GM18498 (cell line): ENCODE data around the gene SLC4A5.
A peak's percentile ranks its signal among the peaks of the same experiment; 100 is the strongest.

ENCODE experiments used
- ATAC-seq: cut with Tn5 transposase; IDR thresholded peaks from one replicate; pipeline ENCODE4 v1.9.1; 2021; ENCODE audit warnings: mild to moderate bottlenecking, moderate library complexity; ENCODE audit not compliant: unreplicated experiment

SLC4A5 gene

GRCh38 chr2:74314107-74314506 is 29.1 kb downstream of the SLC4A5 start:
- no peak for ATAC-seq

DNA sequence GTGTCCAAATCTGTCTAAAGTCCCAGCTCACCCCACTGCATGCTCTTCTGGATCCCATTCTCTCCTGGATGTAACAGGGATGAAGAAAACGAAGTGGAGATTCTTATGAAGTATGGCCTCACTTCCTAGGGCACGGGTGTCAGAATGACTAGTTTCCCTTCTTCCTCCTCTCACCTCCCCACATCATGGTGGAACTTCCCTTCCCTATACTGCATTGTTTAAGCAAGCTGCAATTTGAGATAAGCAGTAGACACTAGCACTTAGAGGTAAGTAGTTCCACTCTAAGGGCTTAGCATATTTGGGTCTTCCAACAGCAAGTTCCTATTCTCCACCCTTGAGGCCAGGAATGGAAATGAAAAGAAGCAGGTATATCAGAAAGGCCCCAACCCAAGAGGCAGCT is 29.7 kb downstream of the SLC4A5 start:
- no peak for ATAC-seq

GRCh38 chr2:74312913-74313312 is 30.3 kb downstream of the SLC4A5 start:
- no peak for ATAC-seq

- no peak for ATAC-seq
Observed at GRCh38 chr2:74307720-74308119, 35.5 kb downstream of the SLC4A5 start.

DNA sequence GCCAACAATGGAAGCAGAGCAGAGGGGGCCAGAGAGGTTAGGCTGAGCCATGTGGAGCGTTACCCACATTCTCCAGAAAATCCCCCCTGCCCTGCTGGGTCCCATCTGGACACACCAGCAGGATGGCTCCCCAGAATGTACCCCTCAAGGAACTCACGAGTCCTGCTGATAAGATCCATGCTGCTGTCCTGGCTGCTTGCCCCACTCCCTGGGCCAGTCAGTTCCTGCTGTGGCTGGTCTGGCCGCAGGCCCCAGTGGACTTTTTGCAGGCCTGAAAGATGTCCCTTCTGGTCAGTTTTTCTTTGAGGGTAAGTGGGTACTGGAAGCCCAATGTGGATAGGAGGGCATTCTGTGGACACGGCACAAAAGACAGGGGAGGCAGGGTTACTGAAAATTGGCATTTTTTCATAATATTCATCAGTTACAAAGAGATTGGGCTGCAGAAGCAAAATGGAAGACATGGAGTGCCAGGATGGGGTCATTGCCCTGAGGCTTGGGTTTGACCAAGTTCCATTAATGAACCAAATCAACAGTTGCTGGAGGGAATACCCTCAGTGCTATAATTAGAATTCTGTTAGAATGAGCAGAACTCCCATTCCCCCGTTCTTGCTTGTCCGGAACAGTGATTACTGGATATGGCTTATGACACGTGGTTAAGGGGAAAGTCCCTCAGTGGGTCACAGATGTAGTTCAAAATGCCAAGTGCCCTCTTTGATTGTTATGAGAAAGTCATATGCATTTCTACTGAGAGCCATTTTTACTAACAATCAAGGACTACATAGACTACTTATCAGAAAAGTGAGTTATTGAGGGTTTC is 38.7 kb downstream of the SLC4A5 start:
- ATAC-seq: no peak

DNA sequence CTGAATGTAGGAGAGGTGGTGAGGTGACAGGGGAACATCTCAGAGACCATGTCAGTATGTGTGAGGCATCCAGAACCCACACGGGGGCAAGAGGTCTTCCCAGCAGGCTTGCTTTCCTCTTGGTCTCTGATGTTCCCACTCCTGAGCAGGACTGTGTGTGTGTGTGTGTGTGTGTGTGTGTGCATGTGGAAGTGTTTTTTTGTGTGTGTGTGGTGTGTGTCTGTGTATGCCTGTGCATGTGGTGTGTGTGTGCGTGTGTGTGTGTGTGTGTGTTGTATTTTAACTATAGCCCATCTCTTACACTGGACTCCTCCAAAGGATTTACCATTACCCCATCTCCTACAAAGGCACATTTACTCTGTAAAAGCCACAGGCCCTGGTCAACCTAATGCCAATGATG is 40.4 kb downstream of the SLC4A5 start:
- ATAC-seq: no peak

DNA sequence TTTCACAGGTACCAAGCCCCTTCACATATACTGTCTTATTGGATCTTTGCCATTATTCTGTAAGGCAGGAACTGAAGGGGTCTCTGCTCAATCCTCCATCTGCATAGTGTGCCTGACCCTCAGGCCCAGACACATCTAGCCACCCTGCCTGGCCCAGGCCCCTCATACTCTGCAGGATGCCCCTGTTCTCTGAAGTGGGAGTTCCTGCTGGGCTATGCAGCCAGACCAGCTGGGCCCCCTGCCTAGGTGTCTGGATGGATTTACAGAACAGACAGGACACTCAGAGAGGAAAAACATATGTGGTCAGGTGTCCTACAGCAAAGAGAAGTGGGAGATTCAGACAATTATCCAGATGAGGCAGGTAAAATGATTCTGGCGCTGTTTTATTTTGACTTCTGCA is 42.0 kb downstream of the SLC4A5 start:
- no peak for ATAC-seq

DNA sequence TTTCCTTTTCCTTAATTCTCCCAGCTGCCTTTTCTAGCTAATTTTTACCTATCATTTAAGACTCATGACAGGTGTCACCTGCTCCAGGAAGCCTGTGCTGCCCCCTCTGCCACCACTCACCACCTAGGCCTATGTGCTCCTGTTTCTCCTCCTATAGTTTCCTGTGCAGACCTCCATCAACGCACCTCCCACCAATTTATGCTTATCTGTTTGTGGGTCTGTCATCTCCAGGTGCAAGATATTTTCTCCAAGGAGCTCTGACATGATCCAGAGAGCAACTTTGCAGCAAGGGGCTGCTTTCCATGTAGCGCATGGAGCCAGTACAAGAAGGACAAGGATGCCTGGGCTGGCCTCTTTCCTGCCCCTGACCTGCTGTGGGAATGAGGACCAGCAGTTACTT is 42.7 kb downstream of the SLC4A5 start:
- no peak for ATAC-seq

- ATAC-seq: no peak
Observed at GRCh38 chr2:74297950-74298349, 45.3 kb downstream of the SLC4A5 start.

DNA sequence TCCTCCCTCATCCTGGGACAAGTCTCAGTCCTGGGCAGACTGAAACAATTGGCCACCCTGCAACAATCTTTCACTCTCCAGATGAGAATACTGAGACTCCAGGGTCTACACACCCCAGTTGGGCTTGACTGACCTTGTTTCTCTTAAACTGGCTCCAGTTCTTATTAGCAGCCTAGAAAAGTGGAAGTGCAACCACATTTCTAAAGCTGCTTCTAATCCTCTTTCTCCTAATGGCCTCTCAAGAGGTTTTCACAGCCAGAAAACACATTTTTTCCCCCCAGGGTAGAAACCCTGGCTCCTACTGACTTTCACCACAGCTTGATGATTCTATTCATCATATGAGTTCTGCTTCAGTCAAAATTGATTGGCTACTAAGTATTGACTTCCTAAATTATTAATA is 45.8 kb downstream of the SLC4A5 start:
- peak; percentile 64 for ATAC-seq

GRCh38 chr2:74293191-74293991 is 49.8 kb downstream of the SLC4A5 start:
- no peak for ATAC-seq

DNA sequence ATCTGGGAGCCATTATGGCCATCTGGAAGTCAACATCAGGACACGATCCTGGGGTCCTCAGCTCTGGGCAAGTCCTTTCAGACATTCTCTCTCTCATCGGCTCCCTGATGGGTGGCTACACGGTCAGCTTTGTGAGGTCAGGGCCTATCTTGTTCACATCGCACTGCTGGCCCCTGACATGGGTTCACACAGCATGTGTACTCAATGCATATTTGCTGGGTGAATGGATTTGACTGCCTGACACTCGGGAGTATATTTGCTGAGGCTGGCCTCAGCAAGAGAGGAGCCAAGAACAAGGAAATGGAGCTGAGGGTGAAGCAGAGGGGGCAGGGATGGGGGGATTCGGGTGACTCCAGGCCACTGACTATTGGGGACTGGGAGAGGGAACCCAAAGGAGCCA is 50.5 kb downstream of the SLC4A5 start:
- ATAC-seq: no peak

DNA sequence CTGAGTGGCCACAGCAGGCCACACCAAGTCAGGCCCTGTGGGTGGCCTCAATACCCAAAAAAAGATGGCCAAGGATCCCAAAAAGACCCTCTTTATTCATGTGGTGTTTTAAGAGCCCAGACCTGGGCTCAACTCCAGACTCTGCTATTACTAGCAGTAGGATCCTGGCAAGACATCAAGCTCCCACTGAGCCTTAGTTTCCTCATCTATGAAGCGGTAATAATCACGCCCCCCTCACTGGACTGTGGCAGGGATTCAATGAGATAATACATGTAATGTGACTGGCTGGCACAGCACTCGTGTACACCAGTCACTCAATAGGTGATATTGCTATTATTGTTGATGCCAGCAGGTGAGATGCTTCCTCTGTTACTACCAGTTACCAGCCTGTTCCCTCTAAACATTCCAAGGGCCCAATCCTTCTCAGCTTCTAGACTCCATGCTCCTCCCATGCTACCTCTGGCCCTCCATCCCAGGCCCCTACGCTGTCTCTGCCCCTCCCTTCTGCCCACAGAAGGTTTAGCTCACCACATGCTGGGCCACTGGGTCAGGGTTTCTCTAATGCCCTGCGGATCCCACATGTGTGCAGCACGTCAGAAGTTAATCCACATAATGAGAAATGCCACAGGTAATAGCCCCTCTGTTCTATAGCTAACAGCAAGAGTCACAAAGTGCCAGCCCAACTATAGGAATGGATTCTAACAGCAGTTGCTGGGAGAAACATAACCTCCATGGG is 51.2 kb downstream of the SLC4A5 start:
- ATAC-seq: no peak

GRCh38 chr2:74291218-74291544 is 52.0 kb downstream of the SLC4A5 start:
- no peak for ATAC-seq

DNA sequence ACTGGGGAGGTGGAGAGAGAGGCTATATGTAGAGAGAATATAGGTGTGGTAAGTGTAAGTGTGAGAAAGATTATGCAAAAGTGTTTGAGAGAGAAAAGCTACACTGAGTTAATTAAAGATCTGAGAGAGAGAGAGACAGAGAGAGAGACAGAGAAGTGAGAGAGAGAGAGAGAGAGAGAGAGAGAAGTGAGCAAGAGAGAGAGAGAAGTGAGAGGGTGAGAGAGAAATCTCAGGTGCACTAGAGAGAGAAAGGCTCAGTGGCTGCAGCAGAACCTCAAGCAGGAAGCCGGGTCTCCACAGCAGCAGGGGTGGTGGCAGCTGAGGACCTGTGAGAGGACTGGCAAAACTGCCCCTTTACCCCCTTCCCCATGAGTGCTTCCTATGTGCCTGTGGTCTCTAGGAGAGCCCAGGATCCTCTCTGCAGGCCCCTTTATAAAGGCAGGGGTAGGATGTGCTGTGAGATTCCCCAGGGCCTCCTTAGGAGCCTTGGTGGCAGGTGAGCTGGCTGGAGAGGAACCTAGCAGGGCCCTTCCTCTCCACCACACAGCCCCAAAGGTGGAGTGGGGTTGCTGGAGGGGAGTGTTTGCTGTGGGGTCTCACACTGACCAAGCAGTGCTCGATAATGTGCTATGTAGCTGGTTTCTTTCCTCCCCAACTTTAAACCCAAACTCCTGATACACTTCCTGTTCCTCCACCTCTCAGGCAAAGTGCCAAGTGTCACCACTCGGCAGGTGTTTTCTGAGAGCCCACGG is 52.6 kb downstream of the SLC4A5 start:
- ATAC-seq: peak; percentile 77

GRCh38 chr2:74290066-74290465 is 53.1 kb downstream of the SLC4A5 start:
- no peak for ATAC-seq

- ATAC-seq: no peak
Observed at GRCh38 chr2:74286725-74287124, 56.5 kb downstream of the SLC4A5 start.

- ATAC-seq: no peak
Observed at GRCh38 chr2:74281141-74281975, 61.9 kb downstream of the SLC4A5 start.

DNA sequence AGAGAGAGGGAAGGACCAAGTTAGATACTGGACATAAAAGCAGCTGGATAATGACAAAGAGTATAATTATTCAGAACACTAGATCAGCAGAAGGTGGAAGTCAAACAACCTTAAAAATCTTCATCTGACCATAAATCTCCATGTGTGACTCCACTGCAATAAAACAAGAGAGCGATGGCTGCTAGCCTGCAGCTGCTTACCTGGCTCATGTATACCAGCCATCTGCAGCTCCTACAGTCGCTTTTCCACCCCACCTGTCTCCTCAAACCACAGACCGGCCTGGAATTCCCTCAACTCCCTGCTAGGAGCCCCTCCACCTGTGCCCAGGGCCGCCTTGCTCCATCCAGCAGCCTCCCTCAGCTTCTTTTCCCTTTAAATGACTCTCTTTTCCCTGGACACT is 64.5 kb downstream of the SLC4A5 start:
- ATAC-seq: no peak

DNA sequence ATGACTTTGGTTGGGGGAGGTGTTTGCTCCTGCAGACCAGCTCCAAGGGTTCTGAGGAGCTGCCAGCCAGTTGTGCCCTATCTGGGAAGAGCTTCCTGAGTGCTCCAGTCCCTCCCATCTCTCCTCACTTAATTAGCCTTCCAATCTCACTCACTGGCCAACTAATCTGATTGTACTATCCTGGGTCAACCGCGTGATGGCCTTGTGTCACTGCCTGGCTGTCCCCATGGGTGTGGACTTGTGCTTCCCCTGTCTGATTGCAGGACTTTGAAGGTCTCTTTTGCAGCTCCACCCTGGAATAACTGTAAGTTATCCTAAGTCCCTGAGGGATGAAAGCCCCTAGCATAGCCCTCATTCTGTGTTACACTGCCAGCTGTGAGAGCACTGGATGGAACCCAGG is 65.0 kb downstream of the SLC4A5 start:
- ATAC-seq: no peak
